Neural cell (in vitro differentiated cells): ENCODE results near the gene PKP2. TPM values are rescaled to one million over a fixed set of nuclear protein-coding genes. Genes with fewer than 3 reads are reported as not detected.
"Not testable (repeated sequence)": the region's sequence is repeated elsewhere in the genome, so short reads cannot be mapped to it uniquely, and the experiment has no call there.

Experiments
- H2AFZ ChIP-seq: fragments of 200-600, 300-800 bp; sonication (generic), shearing (Covaris generic); 2 replicates; pipeline ENCODE4 v1.6.0; 2014; ENCODE audit warnings: low read depth, mild to moderate bottlenecking, antibody characterized with exemption, low read length, moderate library complexity
- H3F3A ChIP-seq: fragments of 200-600 bp; shearing (Covaris generic); 2 replicates; pipeline ENCODE4 v1.6.1; 2016; ENCODE audit warnings: mild to moderate bottlenecking, moderate library complexity, mixed read lengths, antibody characterized with exemption, low read length; ENCODE audit not compliant: insufficient read depth, poor library complexity, severe bottlenecking
- H3K27ac ChIP-seq: fragments of 200-600, 300-800 bp; sonication (generic), shearing (Covaris generic); 2 replicates; pipeline ENCODE4 v1.5.1; 2014; ENCODE audit warnings: mild to moderate bottlenecking, low read length, moderate library complexity
- H3K27me3 ChIP-seq: fragments of 300-800, 200-600 bp; sonication (generic), shearing (Covaris generic); 2 replicates; pipeline ENCODE4 v1.6.0; 2014; ENCODE audit warnings: mild to moderate bottlenecking, low read depth, low read length, moderate library complexity; ENCODE audit not compliant: insufficient read depth
- H3K36me3 ChIP-seq: fragments of 300-800, 200-600 bp; sonication (generic), shearing (Covaris generic); 2 replicates; pipeline ENCODE4 v1.5.1; 2014; ENCODE audit warnings: mild to moderate bottlenecking, antibody characterized with exemption, low read length, moderate library complexity; ENCODE audit not compliant: insufficient read depth
- H3K4me2 ChIP-seq: fragments of 300-800, 200-600 bp; sonication (generic), shearing (Covaris generic); 2 replicates; pipeline ENCODE4 v1.6.0; 2014; ENCODE audit warnings: mild to moderate bottlenecking, low read length
- H3K4me3 ChIP-seq: fragments of 300-800, 200-600 bp; sonication (generic), shearing (Covaris generic); 2 replicates; pipeline ENCODE4 v1.5.1; 2014; ENCODE audit warnings: mild to moderate bottlenecking, low read length, moderate library complexity
- H3K79me2 ChIP-seq: fragments of 200-600 bp; shearing (Covaris generic); replicated peaks from 2 replicates; pipeline ENCODE4 v1.6.0; 2014; ENCODE audit warnings: mild to moderate bottlenecking, low read length, moderate library complexity; ENCODE audit not compliant: insufficient read depth
- H3K9ac ChIP-seq: fragments of 300-800, 200-600 bp; sonication (generic), shearing (Covaris generic); 2 replicates; pipeline ENCODE4 v1.6.1; 2016; ENCODE audit warnings: mild to moderate bottlenecking, low read length, mixed read lengths
- H3K9me2 ChIP-seq: fragments of 200-600 bp; shearing (Covaris generic); 2 replicates; pipeline ENCODE4 v1.6.1; 2016; ENCODE audit warnings: mild to moderate bottlenecking, low read length, mixed read lengths; ENCODE audit not compliant: insufficient read depth
- H3K9me3 ChIP-seq: fragments of 200-600, 300-800 bp; sonication (generic), shearing (Covaris generic); 2 replicates; pipeline ENCODE4 v1.6.1; 2016; ENCODE audit warnings: mild to moderate bottlenecking, mixed run types, low read length, moderate library complexity, mixed read lengths
- H4K20me1 ChIP-seq: fragments of 200-600 bp; shearing (Covaris generic); 2 replicates; pipeline ENCODE4 v1.6.1; 2016; ENCODE audit warnings: mild to moderate bottlenecking, mixed run types; ENCODE audit not compliant: insufficient read depth
- EP300 ChIP-seq: fragments of 450-650 bp; conservative IDR thresholded peaks from 2 replicates; pipeline ENCODE4 v1.6.1; 2014; ENCODE audit warnings: antibody characterized with exemption, mild to moderate bottlenecking, moderate library complexity; ENCODE audit not compliant: poor library complexity, severe bottlenecking
- EZH2 ChIP-seq: fragments of 200-600, 300-800 bp; shearing (Covaris generic), sonication (generic); IDR thresholded peaks from 2 replicates; pipeline ENCODE4 v1.6.1; 2014; ENCODE audit warnings: antibody characterized with exemption, low read length, borderline replicate concordance, mild to moderate bottlenecking; ENCODE audit not compliant: insufficient read depth, poor library complexity, severe bottlenecking
- MXI1 ChIP-seq: fragments of 450-650 bp; conservative IDR thresholded peaks from 2 replicates; pipeline ENCODE4 v1.6.1; 2014; ENCODE audit warnings: antibody characterized with exemption, mild to moderate bottlenecking; ENCODE audit not compliant: poor library complexity, severe bottlenecking
- POLR2AphosphoS5 ChIP-seq: IDR thresholded peaks from 2 replicates; pipeline ENCODE4 v1.6.1; 2012
- RAD21 ChIP-seq: fragments of 450-650 bp; conservative IDR thresholded peaks from 2 replicates; pipeline ENCODE4 v1.6.1; 2014; ENCODE audit warnings: antibody characterized with exemption, mild to moderate bottlenecking, moderate library complexity
- SMC3 ChIP-seq: fragments of 450-650 bp; conservative IDR thresholded peaks from 2 replicates; pipeline ENCODE4 v1.6.1; 2014; ENCODE audit warnings: antibody characterized with exemption, mild to moderate bottlenecking, moderate library complexity; ENCODE audit not compliant: poor library complexity
- TAF1 ChIP-seq: IDR thresholded peaks from 2 replicates; pipeline ENCODE4 v1.6.1; 2012; ENCODE audit warnings: low read depth
- polyA plus RNA-seq: library from polyadenylated mRNA; depleted of rRNA; stranded (reverse); fragments of >200 nt; gene quantifications from 2 replicates; pipeline ENCODE4 v1.2.3, GENCODE V29; 2014
- TF ChIP-seq, protein P1 (sequence below): IDR thresholded peaks from 2 replicates; pipeline ENCODE4 v1.6.1; 2012; ENCODE audit warnings: borderline replicate concordance
- TF ChIP-seq, protein P2 (sequence below): fragments of 450-650 bp; IDR thresholded peaks from 2 replicates; pipeline ENCODE4 v1.5.1; 2014; ENCODE audit warnings: antibody characterized with exemption, mild to moderate bottlenecking, moderate library complexity; ENCODE audit not compliant: poor library complexity, severe bottlenecking

Gene PKP2
- polyA plus RNA-seq, 1 donor from 2014 or later, result 4.0 TPM

DNA sequence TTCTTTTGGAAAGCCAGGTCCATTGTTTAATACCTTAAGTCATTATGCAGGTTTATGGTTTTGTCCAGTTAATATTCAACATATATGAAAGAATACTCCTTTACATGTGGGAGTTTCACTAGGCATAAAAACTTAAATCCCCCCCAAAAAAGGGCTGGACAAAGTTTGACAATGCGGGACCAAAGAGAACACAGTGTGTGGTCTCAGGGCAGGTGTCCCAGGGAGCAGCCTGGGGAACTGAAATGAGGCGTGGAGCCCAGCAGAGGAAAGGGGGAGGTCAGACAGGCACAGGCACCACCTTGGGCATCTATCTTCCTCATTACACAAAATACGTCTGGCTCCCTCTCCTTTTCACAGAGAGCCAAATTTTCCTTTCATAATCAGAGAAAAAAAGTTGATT lies 22.5 kb downstream of the PKP2 start:
- no peaks in the 10 kb centered on the region for H3K36me3 ChIP-seq
- no peaks in the 10 kb centered on the region for H3K79me2 ChIP-seq
- H3K9ac ChIP-seq, result no peak overlapping the region
- no peaks in the 10 kb centered on the region for H3K9me2 ChIP-seq
- H3F3A ChIP-seq, result no peaks in the 10 kb centered on the region
- H2AFZ ChIP-seq, result no peak overlapping the region
- H3K27ac ChIP-seq, result no peak overlapping the region
- H3K27me3 ChIP-seq, result no peaks in the 10 kb centered on the region
- H4K20me1 ChIP-seq, result no peaks in the 10 kb centered on the region
- no peaks in the 10 kb centered on the region for H3K9me3 ChIP-seq
- H3K4me2 ChIP-seq, result no peak overlapping the region
- TF ChIP-seq TAF1 (no peak), EP300 (no peak)
- H3K4me3 ChIP-seq, result no peak overlapping the region

DNA sequence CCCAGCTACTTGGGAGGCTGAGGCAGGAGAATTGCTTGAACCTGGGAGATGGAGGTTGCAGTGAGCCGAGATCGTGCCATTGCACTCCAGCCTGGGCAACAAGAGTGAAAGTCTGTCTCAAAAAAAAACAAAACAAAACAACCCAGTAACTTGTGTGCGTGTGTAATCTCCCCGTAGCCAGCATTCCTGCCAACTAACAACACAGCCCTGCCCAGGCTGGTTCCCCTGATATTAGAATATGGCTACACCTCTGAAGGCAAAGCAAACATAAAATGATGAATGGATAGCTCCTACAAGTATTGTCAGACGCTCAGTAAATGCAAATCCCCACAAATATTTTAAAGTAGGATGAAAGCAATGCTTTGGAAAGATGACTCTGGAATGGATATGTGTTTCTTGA lies 24.2 kb downstream of the PKP2 start:
- not testable (repeated sequence) for H3F3A ChIP-seq, H2AFZ ChIP-seq, H3K9me2 ChIP-seq, H3K27me3 ChIP-seq, H3K4me2 ChIP-seq, H3K9me3 ChIP-seq, H3K4me3 ChIP-seq, H3K36me3 ChIP-seq, H3K27ac ChIP-seq, H4K20me1 ChIP-seq, H3K9ac ChIP-seq, H3K79me2 ChIP-seq

DNA sequence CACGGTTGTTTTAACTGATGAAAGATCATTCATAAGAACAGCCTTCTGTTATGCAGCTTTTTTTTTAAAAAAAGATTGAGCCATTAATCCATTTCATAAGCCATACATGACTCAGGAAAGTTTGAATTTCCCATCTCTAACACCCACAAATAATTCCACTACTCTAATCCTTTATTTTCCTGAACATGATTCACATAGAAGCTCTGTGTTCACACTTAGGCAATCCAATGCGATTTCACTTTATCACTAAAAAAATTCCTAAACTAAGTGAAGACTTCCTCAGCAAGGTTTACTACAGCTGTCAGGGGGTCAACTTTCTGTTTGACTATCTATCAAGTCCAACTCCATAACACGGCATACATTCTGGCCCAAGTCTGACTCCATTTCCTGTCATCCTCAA lies 25.9 kb downstream of the PKP2 start:
- Histone ChIP-seq H3K4me3 (no peak overlapping the region), H2AFZ (no peak overlapping the region), H3K9me3 (no peaks in the 10 kb centered on the region), H3K27ac (no peak overlapping the region), H3K27me3 (no peaks in the 10 kb centered on the region), H3K9ac (no peak overlapping the region), H3K9me2 (no peaks in the 10 kb centered on the region), H4K20me1 (no peaks in the 10 kb centered on the region), H3K36me3 (no peaks in the 10 kb centered on the region), H3F3A (no peaks in the 10 kb centered on the region), H3K79me2 (no peaks in the 10 kb centered on the region), H3K4me2 (no peak overlapping the region)
- TF ChIP-seq, protein P1, sequence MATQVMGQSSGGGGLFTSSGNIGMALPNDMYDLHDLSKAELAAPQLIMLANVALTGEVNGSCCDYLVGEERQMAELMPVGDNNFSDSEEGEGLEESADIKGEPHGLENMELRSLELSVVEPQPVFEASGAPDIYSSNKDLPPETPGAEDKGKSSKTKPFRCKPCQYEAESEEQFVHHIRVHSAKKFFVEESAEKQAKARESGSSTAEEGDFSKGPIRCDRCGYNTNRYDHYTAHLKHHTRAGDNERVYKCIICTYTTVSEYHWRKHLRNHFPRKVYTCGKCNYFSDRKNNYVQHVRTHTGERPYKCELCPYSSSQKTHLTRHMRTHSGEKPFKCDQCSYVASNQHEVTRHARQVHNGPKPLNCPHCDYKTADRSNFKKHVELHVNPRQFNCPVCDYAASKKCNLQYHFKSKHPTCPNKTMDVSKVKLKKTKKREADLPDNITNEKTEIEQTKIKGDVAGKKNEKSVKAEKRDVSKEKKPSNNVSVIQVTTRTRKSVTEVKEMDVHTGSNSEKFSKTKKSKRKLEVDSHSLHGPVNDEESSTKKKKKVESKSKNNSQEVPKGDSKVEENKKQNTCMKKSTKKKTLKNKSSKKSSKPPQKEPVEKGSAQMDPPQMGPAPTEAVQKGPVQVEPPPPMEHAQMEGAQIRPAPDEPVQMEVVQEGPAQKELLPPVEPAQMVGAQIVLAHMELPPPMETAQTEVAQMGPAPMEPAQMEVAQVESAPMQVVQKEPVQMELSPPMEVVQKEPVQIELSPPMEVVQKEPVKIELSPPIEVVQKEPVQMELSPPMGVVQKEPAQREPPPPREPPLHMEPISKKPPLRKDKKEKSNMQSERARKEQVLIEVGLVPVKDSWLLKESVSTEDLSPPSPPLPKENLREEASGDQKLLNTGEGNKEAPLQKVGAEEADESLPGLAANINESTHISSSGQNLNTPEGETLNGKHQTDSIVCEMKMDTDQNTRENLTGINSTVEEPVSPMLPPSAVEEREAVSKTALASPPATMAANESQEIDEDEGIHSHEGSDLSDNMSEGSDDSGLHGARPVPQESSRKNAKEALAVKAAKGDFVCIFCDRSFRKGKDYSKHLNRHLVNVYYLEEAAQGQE, result no peak
- TF ChIP-seq, protein P2, sequence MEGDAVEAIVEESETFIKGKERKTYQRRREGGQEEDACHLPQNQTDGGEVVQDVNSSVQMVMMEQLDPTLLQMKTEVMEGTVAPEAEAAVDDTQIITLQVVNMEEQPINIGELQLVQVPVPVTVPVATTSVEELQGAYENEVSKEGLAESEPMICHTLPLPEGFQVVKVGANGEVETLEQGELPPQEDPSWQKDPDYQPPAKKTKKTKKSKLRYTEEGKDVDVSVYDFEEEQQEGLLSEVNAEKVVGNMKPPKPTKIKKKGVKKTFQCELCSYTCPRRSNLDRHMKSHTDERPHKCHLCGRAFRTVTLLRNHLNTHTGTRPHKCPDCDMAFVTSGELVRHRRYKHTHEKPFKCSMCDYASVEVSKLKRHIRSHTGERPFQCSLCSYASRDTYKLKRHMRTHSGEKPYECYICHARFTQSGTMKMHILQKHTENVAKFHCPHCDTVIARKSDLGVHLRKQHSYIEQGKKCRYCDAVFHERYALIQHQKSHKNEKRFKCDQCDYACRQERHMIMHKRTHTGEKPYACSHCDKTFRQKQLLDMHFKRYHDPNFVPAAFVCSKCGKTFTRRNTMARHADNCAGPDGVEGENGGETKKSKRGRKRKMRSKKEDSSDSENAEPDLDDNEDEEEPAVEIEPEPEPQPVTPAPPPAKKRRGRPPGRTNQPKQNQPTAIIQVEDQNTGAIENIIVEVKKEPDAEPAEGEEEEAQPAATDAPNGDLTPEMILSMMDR, result no peak
- TF ChIP-seq TAF1 (no peak), MXI1 (no peak), SMC3 (no peak), EZH2 (no peak), POLR2AphosphoS5 (no peak), EP300 (no peak), RAD21 (no peak)
